MM.1S (cell line): ENCODE data around the gene LEMD3.

ENCODE experiments used
- CTCF ChIP-seq: fragments of 300-600 bp; sonication (generic); IDR thresholded peaks from 2 replicates; pipeline ENCODE4 v1.5.1; 2016; ENCODE audit warnings: antibody characterized with exemption, low read length, mixed read lengths
- EZH2 ChIP-seq: fragments of 300-600 bp; sonication (generic); optimal IDR thresholded peaks from 2 replicates; pipeline ENCODE3; 2017; ENCODE audit warnings: low read depth, mild to moderate bottlenecking, antibody characterized with exemption, low read length, mixed read lengths

GRCh38 chr12:65263777-65264176 is 94.4 kb downstream of the LEMD3 start:
- no peak for TF ChIP-seq CTCF
- no peak for TF ChIP-seq EZH2
